Kidney epithelial cell (primary cell): ENCODE results near the gene PLLP. TPM values are rescaled to one million over a fixed set of nuclear protein-coding genes. Genes with fewer than 3 reads are reported as not detected.

Experiments used
- DNase-seq: peaks from one replicate; pipeline ENCODE4 v3.0.0-alpha.2; 2010; ENCODE audit warnings: low read depth
- H3K27me3 ChIP-seq: 2 replicates; pipeline ENCODE4 v1.6.0; 2011; ENCODE audit warnings: low read length; ENCODE audit not compliant: control insufficient read depth, insufficient read depth
- H3K36me3 ChIP-seq: 2 replicates; pipeline ENCODE4 v1.5.1; 2011; ENCODE audit warnings: low read length; ENCODE audit not compliant: control insufficient read depth, insufficient read depth
- H3K4me3 ChIP-seq: 2 replicates; pipeline ENCODE4 v1.5.1; 2011; ENCODE audit warnings: low read depth, mild to moderate bottlenecking, control low read depth, low read length
- CTCF ChIP-seq: IDR thresholded peaks from 2 replicates; pipeline ENCODE4 v1.5.1; 2011; ENCODE audit warnings: mild to moderate bottlenecking, moderate library complexity, low read length, control low read depth, inconsistent platforms; ENCODE audit not compliant: insufficient read depth, poor library complexity, severe bottlenecking
- total RNA-seq: library from RNA; depleted of rRNA; stranded (reverse); fragments of >200 nt; gene quantifications from 2 replicates; pipeline ENCODE4 v1.2.3, GENCODE V29; 2015

PLLP gene
- total RNA-seq: 11.9 and 12.6 TPM in 2 replicates

GRCh38 chr16:57284209-57284951 is at the start of gene PLLP:
Gene PLLP, minus strand, starts transcription at chr16:57284672. Its CDS starts 132 bp downstream, at chr16:57284540.
- TF ChIP-seq CTCF: no peak
- peaks cover 16% of the 10 kb centered on the region for H3K27me3 ChIP-seq
- DNase-seq: no peak
- peak within 1 kb of the TSS; percentile 49 for H3K4me3 ChIP-seq
- H3K36me3 ChIP-seq: no peaks in the 10 kb centered on the region

GRCh38 chr16:57333402-57333801 is 48.9 kb upstream of the PLLP start:
- no peaks in the 10 kb centered on the region for H3K27me3 ChIP-seq
- no peaks in the 10 kb centered on the region for H3K36me3 ChIP-seq
- no peak for DNase-seq
- TF ChIP-seq CTCF: no peak
- no peak overlapping the region for H3K4me3 ChIP-seq

- Histone ChIP-seq H3K27me3 (no peaks in the 10 kb centered on the region), H3K4me3 (no peak overlapping the region), H3K36me3 (no peaks in the 10 kb centered on the region)
- no peak for DNase-seq
- no peak for TF ChIP-seq CTCF
Measured at GRCh38 chr16:57331355-57331754, 46.9 kb upstream of the PLLP start.

- no peaks in the 10 kb centered on the region for H3K36me3 ChIP-seq
- H3K4me3 ChIP-seq: no peak overlapping the region
- DNase-seq: no peak
- no peaks in the 10 kb centered on the region for H3K27me3 ChIP-seq
- no peak for TF ChIP-seq CTCF
Measured at GRCh38 chr16:57329718-57330327, 45.4 kb upstream of the PLLP start.

- DNase-seq: no peak
- Histone ChIP-seq H3K27me3 (no peaks in the 10 kb centered on the region), H3K4me3 (no peak overlapping the region), H3K36me3 (no peaks in the 10 kb centered on the region)
- TF ChIP-seq CTCF: no peak
Measured at GRCh38 chr16:57325458-57325857, 41.0 kb upstream of the PLLP start.
